ENCODE data around the gene PLCL1. TPM values are rescaled to one million over a fixed set of nuclear protein-coding genes. Genes with fewer than 3 reads are reported as not detected.

The PLCL1 gene
- polyA plus RNA-seq, 1 experiment, result 0.09 TPM

GRCh38 chr2:197985029-197985638 lies 180.7 kb downstream of the PLCL1 start:
- H3K36me3 ChIP-seq (ENCODE audit: control insufficient read depth, insufficient read depth, low read length), result no peaks in the 10 kb centered on the region
- H3K27me3 ChIP-seq (ENCODE audit: control insufficient read depth, insufficient read depth, low read length), result no peaks in the 10 kb centered on the region
- CTCF ChIA-PET, result interaction anchor here (0.6 kb wide), 1 partner anchor 988 kb away, joined by 3 read pairs; no protein-coding TSS in a partner anchor
- TF ChIP-seq CTCF (IDR thresholded peaks at IDR 0.05; ENCODE audit: insufficient read depth, low read depth, low read length), result no peak
- no peak overlapping the region for H3K4me3 ChIP-seq (ENCODE audit: low read depth, low read length)
- DNase-seq (ENCODE audit: low read depth), result no peak
- POLR2A ChIA-PET, result interaction anchor here (0.6 kb wide), 1 partner anchor 9 kb away, joined by 4 read pairs; no protein-coding TSS in a partner anchor

- Histone ChIP-seq H3K27me3 (ENCODE audit: control insufficient read depth, insufficient read depth, low read length) (no peaks in the 10 kb centered on the region), H3K36me3 (ENCODE audit: control insufficient read depth, insufficient read depth, low read length) (no peaks in the 10 kb centered on the region), H3K4me3 (ENCODE audit: low read depth, low read length) (no peak overlapping the region)
- TF ChIP-seq CTCF (IDR thresholded peaks at IDR 0.05; ENCODE audit: insufficient read depth, low read depth, low read length), result no peak
- CTCF ChIA-PET, result interaction anchor here (0.6 kb wide), 1 partner anchor 174 kb away, joined by 3 read pairs; no protein-coding TSS in a partner anchor
- POLR2A ChIA-PET, result no interaction called here
- no peak for DNase-seq (ENCODE audit: low read depth)
Observed at GRCh38 chr2:197986977-197987376, 182.6 kb downstream of the PLCL1 start.

- H3K36me3 ChIP-seq (ENCODE audit: control insufficient read depth, insufficient read depth, low read length), result no peaks in the 10 kb centered on the region
- no peak for DNase-seq (ENCODE audit: low read depth)
- H3K4me3 ChIP-seq (ENCODE audit: low read depth, low read length), result no peak overlapping the region
- H3K27me3 ChIP-seq (ENCODE audit: control insufficient read depth, insufficient read depth, low read length), result no peaks in the 10 kb centered on the region
- ChIA-PET POLR2A (no interaction called here), CTCF (no interaction called here)
- TF ChIP-seq CTCF (IDR thresholded peaks at IDR 0.05; ENCODE audit: insufficient read depth, low read depth, low read length), result no peak
Observed at GRCh38 chr2:197990356-197990755, 186.0 kb downstream of the PLCL1 start.

DNA sequence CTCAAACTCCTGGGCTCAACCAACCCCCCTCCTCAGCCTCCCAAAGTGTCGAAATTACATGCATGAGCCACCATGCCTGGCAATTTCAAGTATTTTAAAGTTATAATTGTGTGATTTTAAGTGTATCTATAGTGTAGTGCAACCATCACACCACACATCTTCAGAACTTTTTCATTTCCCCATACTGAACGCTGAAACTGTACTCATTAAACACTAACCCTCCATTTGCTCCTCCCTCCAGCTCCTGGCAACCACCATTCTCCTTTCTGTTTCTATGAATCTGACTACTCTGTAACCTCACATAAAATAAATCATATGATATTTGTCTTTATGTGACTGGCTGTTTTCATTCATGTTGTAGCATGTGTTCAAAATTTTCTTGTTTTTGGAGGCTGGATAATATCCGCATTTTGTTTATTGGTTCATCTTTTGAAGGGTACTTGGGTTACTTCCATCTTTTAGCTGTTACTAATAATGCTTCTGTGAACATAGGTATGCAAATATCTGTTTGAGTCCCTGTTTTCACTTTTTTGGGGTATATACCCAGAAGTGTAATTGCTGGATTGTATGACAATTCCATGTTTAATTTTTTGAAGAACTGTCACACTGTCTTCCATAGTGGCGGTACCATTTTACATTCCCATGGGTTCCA lies 188.2 kb downstream of the PLCL1 start:
- TF ChIP-seq CTCF (IDR thresholded peaks at IDR 0.05; ENCODE audit: insufficient read depth, low read depth, low read length), result no peak
- CTCF ChIA-PET, result no interaction called here

GRCh38 chr2:197993363-197993762 lies 189.0 kb downstream of the PLCL1 start:
- ChIA-PET POLR2A (no interaction called here), CTCF (no interaction called here)
- DNase-seq (ENCODE audit: low read depth), result no peak
- H3K4me3 ChIP-seq (ENCODE audit: low read depth, low read length), result no peak overlapping the region
- H3K27me3 ChIP-seq (ENCODE audit: control insufficient read depth, insufficient read depth, low read length), result no peaks in the 10 kb centered on the region
- H3K36me3 ChIP-seq (ENCODE audit: control insufficient read depth, insufficient read depth, low read length), result no peaks in the 10 kb centered on the region
- TF ChIP-seq CTCF (IDR thresholded peaks at IDR 0.05; ENCODE audit: insufficient read depth, low read depth, low read length), result no peak

More for the DNA sequence above, 188.2 kb downstream of the PLCL1 start:
- Histone ChIP-seq H3K36me3 (ENCODE audit: control insufficient read depth, insufficient read depth, low read length) (no peaks in the 10 kb centered on the region), H3K27me3 (ENCODE audit: control insufficient read depth, insufficient read depth, low read length) (no peaks in the 10 kb centered on the region), H3K4me3 (ENCODE audit: low read depth, low read length) (no peak overlapping the region)
- DNase-seq (ENCODE audit: low read depth), result no peak
- POLR2A ChIA-PET, result no interaction called here
